NT2/D1 (cell line): Measurements from ENCODE around the gene TSPAN31.

Source experiments
- SUZ12 ChIP-seq: IDR thresholded peaks from 2 replicates; pipeline ENCODE4 v1.6.1; 2011; ENCODE audit not compliant: insufficient read length, insufficient read depth; ENCODE audit errors: extremely low read depth
- ZNF274 ChIP-seq: IDR thresholded peaks from 2 replicates; pipeline ENCODE4 v1.6.1; 2011; ENCODE audit warnings: mild to moderate bottlenecking, low read depth, low read length

DNA sequence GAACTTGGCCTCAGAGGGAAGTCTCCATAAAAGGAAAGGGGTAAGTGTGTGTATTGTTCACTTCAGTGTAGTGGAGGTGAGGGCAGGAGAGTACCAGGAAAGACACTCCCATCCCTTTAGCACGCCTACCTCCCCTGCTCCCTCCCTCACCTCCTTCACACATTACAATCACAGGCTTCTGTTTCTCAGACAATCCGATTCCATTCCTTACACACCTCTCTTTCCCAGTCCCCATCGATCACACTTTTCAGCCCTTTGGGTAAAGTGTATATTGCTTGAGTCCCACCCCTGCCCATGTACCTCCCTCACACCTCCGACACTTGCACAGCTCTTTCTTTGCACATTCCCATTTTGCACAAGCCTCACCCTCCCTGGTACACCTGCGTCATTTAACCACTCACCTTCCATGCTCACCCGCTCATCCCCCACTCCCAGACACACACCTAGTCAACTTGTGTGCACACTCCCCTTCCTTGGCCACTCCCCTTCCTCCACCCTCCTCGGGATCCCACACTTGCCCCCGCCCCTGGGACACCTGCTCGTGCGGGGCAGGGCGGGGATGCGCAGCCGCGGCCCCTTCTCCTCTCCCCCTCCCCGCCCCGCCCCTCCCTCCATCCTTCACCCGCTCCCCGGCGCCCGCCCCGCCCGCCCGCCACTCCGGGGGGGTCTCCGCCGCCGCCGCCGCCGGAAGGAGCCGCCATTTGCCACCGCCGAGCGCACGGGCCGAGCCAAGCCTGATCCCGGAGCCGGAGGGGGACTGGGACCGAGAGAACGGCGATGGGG lies 9.8 kb downstream of the TSPAN31 start, which contains the start of gene MARCHF9:
- TF ChIP-seq ZNF274: no peak
- TF ChIP-seq SUZ12: no peak
